H9 (cell line): ENCODE data around the gene HDAC7. TPM values are rescaled to one million over a fixed set of nuclear protein-coding genes. Genes with fewer than 3 reads are reported as not detected.

ENCODE experiments used
- DNase-seq: peaks from one replicate; pipeline ENCODE4 v3.0.0-alpha.2; 2017
- H2AFZ ChIP-seq: one replicate; pipeline ENCODE4 v1.6.1; 2013; ENCODE audit warnings: mild to moderate bottlenecking, low read length, control low read depth, moderate library complexity
- H2AK5ac ChIP-seq: 2 replicates; pipeline ENCODE4 v1.6.1; 2013; ENCODE audit warnings: low read length, control low read depth, mixed read lengths; ENCODE audit not compliant: insufficient read length
- H2BK120ac ChIP-seq: one replicate; pipeline ENCODE4 v1.6.1; 2013; ENCODE audit warnings: low read depth, mild to moderate bottlenecking, low read length, control low read depth, inconsistent platforms; ENCODE audit not compliant: poor library complexity, severe bottlenecking
- H2BK12ac ChIP-seq: 2 replicates; pipeline ENCODE4 v1.6.1; 2013; ENCODE audit warnings: low read length, control low read depth, mixed read lengths, low read depth; ENCODE audit not compliant: insufficient read length
- H2BK15ac ChIP-seq: 2 replicates; pipeline ENCODE4 v1.6.1; 2013; ENCODE audit warnings: low read depth, low read length, control low read depth
- H2BK20ac ChIP-seq: one replicate; pipeline ENCODE4 v1.6.1; 2013; ENCODE audit warnings: low read depth, mild to moderate bottlenecking, low read length, control low read depth, inconsistent platforms; ENCODE audit not compliant: poor library complexity, severe bottlenecking
- H2BK5ac ChIP-seq: 2 replicates; pipeline ENCODE4 v1.6.1; 2013; ENCODE audit warnings: low read length, control low read depth, mixed read lengths; ENCODE audit not compliant: insufficient read length
- H3K14ac ChIP-seq: 2 replicates; pipeline ENCODE4 v1.6.1; 2013; ENCODE audit warnings: low read length, control low read depth; ENCODE audit not compliant: insufficient read depth
- H3K18ac ChIP-seq: 2 replicates; pipeline ENCODE4 v1.6.1; 2013; ENCODE audit warnings: low read depth, mild to moderate bottlenecking, mixed read lengths, low read length, control low read depth; ENCODE audit not compliant: insufficient read length
- H3K23ac ChIP-seq: 2 replicates; pipeline ENCODE4 v1.6.1; 2013; ENCODE audit warnings: low read length, control low read depth, mixed read lengths, low read depth; ENCODE audit not compliant: insufficient read length
- H3K23me2 ChIP-seq: 2 replicates; pipeline ENCODE4 v1.6.1; 2013; ENCODE audit warnings: low read depth, mild to moderate bottlenecking, mixed read lengths, low read length, control low read depth; ENCODE audit not compliant: insufficient read length, poor library complexity, severe bottlenecking
- H3K27ac ChIP-seq: 2 replicates; pipeline ENCODE4 v1.5.1; 2013; ENCODE audit warnings: low read length, control low read depth, mixed read lengths, low read depth; ENCODE audit not compliant: insufficient read length
- H3K27me3 ChIP-seq: 2 replicates; pipeline ENCODE4 v1.6.1; 2013; ENCODE audit warnings: low read length, control low read depth, inconsistent platforms; ENCODE audit not compliant: insufficient read depth
- H3K4ac ChIP-seq: 2 replicates; pipeline ENCODE4 v1.6.1; 2013; ENCODE audit warnings: low read depth, mild to moderate bottlenecking, control low read depth, inconsistent platforms, low read length, moderate library complexity
- H3K4me1 ChIP-seq: 2 replicates; pipeline ENCODE4 v1.6.1; 2013; ENCODE audit warnings: low read length, control low read depth, inconsistent platforms; ENCODE audit not compliant: insufficient read depth
- H3K4me2 ChIP-seq: 2 replicates; pipeline ENCODE4 v1.6.1; 2013; ENCODE audit warnings: low read length, control low read depth, mixed read lengths; ENCODE audit not compliant: insufficient read length, insufficient read depth
- H3K56ac ChIP-seq: 2 replicates; pipeline ENCODE4 v1.6.1; 2013; ENCODE audit warnings: low read depth, mild to moderate bottlenecking, mixed read lengths, low read length, control low read depth; ENCODE audit not compliant: insufficient read length
- H3K79me1 ChIP-seq: 2 replicates; pipeline ENCODE4 v1.6.1; 2013; ENCODE audit warnings: low read depth, mild to moderate bottlenecking, moderate library complexity, low read length, control low read depth, inconsistent platforms; ENCODE audit not compliant: insufficient read depth, poor library complexity, severe bottlenecking
- H3K79me2 ChIP-seq: 2 replicates; pipeline ENCODE4 v1.6.1; 2013; ENCODE audit warnings: low read length, control low read depth, inconsistent platforms; ENCODE audit not compliant: insufficient read depth
- H3K9ac ChIP-seq: 2 replicates; pipeline ENCODE4 v1.6.1; 2013; ENCODE audit warnings: low read length, control low read depth, mixed read lengths; ENCODE audit not compliant: insufficient read length; ENCODE audit errors: extremely low read depth
- H3K9me3 ChIP-seq: one replicate; pipeline ENCODE4 v1.6.1; 2013; ENCODE audit warnings: low read depth, low read length, inconsistent platforms; ENCODE audit not compliant: control insufficient read depth
- H3T11ph ChIP-seq: one replicate; pipeline ENCODE4 v1.6.1; 2013; ENCODE audit warnings: mild to moderate bottlenecking, low read length, control low read depth, inconsistent platforms
- H4K20me1 ChIP-seq: one replicate; pipeline ENCODE4 v1.6.1; 2013; ENCODE audit not compliant: control insufficient read depth, insufficient read length, insufficient read depth
- H4K5ac ChIP-seq: 2 replicates; pipeline ENCODE4 v1.6.1; 2013; ENCODE audit warnings: low read depth, mild to moderate bottlenecking, mixed read lengths, low read length, control low read depth; ENCODE audit not compliant: insufficient read length
- H4K8ac ChIP-seq: replicated peaks from 2 replicates; pipeline ENCODE4 v1.6.1; 2013; ENCODE audit warnings: low read length, control low read depth, mixed read lengths, low read depth; ENCODE audit not compliant: insufficient read length
- H4K91ac ChIP-seq: 2 replicates; pipeline ENCODE4 v1.6.1; 2013; ENCODE audit warnings: low read depth, mild to moderate bottlenecking, moderate library complexity, mixed read lengths, low read length, control low read depth; ENCODE audit not compliant: insufficient read length
- H3K27ac Mint-ChIP-seq, 3 experiments: 2 replicates in 2 of 3; 3 replicates in 1 of 3; pipeline ENCODE4 v1.8.0; 2020 to 2021; ENCODE audit warnings: mixed read lengths in 3 of 3, mild to moderate bottlenecking in 1 of 3, moderate library complexity in 1 of 3
- H3K27me3 Mint-ChIP-seq: 2 replicates; pipeline ENCODE4 v1.8.0; 2021; ENCODE audit warnings: low read depth, mild to moderate bottlenecking, moderate library complexity, mixed read lengths
- H3K36me3 Mint-ChIP-seq, 3 experiments: 2 replicates in 2 of 3; 3 replicates in 1 of 3; pipeline ENCODE4 v1.8.0; 2020 to 2021; ENCODE audit warnings: low read depth in 3 of 3, mixed read lengths in 3 of 3; ENCODE audit not compliant: insufficient read depth in 1 of 3
- H3K4me1 Mint-ChIP-seq, 2 experiments: 2 replicates each; pipeline ENCODE4 v1.8.0; 2020; ENCODE audit warnings: mixed read lengths in 2 of 2
- H3K4me3 Mint-ChIP-seq, 2 experiments: 2 replicates in 1 of 2; 3 replicates in 1 of 2; pipeline ENCODE4 v1.8.0; 2020 to 2021; ENCODE audit warnings: mild to moderate bottlenecking in 2 of 2, mixed read lengths in 2 of 2, moderate library complexity in 1 of 2
- H3K9me3 Mint-ChIP-seq, 2 experiments: 2 replicates in 1 of 2; 3 replicates in 1 of 2; pipeline ENCODE4 v1.8.0; 2020; ENCODE audit warnings: mild to moderate bottlenecking in 2 of 2, mixed read lengths in 2 of 2, moderate library complexity in 1 of 2
- CTCF ChIP-seq: fragments of 200-600 bp; sonication (generic); conservative IDR thresholded peaks from 3 replicates; pipeline ENCODE4 v1.8.0; 2021; ENCODE audit warnings: antibody characterized with exemption, mild to moderate bottlenecking
- WGBS: extraction: QIAGEN DNeasy Blood & Tissue Kit; methylation state at CpG from one replicate; pipeline ENCODE4 v1.1.7; 2013; ENCODE audit warnings: missing lambda C conversion rate, low lambda C conversion rate, mixed read lengths; ENCODE audit not compliant: insufficient read length; ENCODE audit errors: extremely low coverage; 5-methylcytosine and 5-hydroxymethylcytosine counted together
- total RNA-seq: library from RNA; stranded (reverse); gene quantifications from 2 replicates; pipeline ENCODE4 v1.2.1, GENCODE V29; 2021

HDAC7 gene
- total RNA-seq, 1 experiment from 2014 or later: 72.1 TPM

- Histone ChIP-seq H3K79me2 (peaks cover 8% of the 10 kb centered on the region; the same call in 1 of the 2 replicates), H3K18ac (no peak overlapping the region), H2BK5ac (no peak overlapping the region), H2BK20ac (no peak overlapping the region), H4K20me1 (no peaks in the 10 kb centered on the region), H2AFZ (no peak overlapping the region), H4K5ac (no peak overlapping the region), H4K91ac (no peak overlapping the region), H3K9ac (no peak overlapping the region), H3K27ac (no peak overlapping the region), H3K23me2 (no peaks in the 10 kb centered on the region), H2BK15ac (no peak overlapping the region), H3K79me1 (no peaks in the 10 kb centered on the region), H3K23ac (no peak overlapping the region), H3K27me3 (no peaks in the 10 kb centered on the region), H2BK12ac (no peak overlapping the region), H3K4ac (no peak overlapping the region), H3K14ac (no peak overlapping the region), H3K4me1 (peaks cover 2% of the 10 kb centered on the region; the same call in 1 of the 2 replicates), H3T11ph (no peak overlapping the region), H2AK5ac (no peak overlapping the region), H3K4me2 (no peak overlapping the region), H4K8ac (no peak overlapping the region), H2BK120ac (no peak overlapping the region), H3K56ac (no peak overlapping the region), H3K9me3 (no peaks in the 10 kb centered on the region)
- TF ChIP-seq CTCF: no peak
- no peak for DNase-seq
- no peaks in the 10 kb centered on the region for H3K9me3 Mint-ChIP-seq
- H3K4me1 Mint-ChIP-seq: peaks cover 45 to 55% of the 10 kb centered on the region in 2 experiments
- peak overlapping the region in 1 of 3 experiments; percentile 46; a peak in 1 of 7 replicates for H3K27ac Mint-ChIP-seq
- peaks cover 2 to 23% (median 17%) of the 10 kb centered on the region in 3 experiments; a peak in 6 of 7 replicates for H3K36me3 Mint-ChIP-seq
- H3K4me3 Mint-ChIP-seq: no peak overlapping the region
- H3K27me3 Mint-ChIP-seq: no peaks in the 10 kb centered on the region; the same call in 1 of the 2 replicates
- no CpG with 5 or more reads among the region's 12 CpGs for WGBS
These were observed 16.4 kb downstream of the HDAC7 start for GRCh38 chr12:47803191-47803875.
